NOMO-1 treated with DMSO at 0.1 percent for 48 hours (cell line): ENCODE data around the gene PYGB.

Experiments
- DNase-seq: peaks from one replicate; lab custom pipeline; 2025; ENCODE audit not compliant: unreplicated experiment; lab: John Stamatoyannopoulos, UW

The PYGB gene

GRCh38 chr20:25293910-25294458, 46.1 kb downstream of the PYGB start:
- DNase-seq, result no peak

DNA sequence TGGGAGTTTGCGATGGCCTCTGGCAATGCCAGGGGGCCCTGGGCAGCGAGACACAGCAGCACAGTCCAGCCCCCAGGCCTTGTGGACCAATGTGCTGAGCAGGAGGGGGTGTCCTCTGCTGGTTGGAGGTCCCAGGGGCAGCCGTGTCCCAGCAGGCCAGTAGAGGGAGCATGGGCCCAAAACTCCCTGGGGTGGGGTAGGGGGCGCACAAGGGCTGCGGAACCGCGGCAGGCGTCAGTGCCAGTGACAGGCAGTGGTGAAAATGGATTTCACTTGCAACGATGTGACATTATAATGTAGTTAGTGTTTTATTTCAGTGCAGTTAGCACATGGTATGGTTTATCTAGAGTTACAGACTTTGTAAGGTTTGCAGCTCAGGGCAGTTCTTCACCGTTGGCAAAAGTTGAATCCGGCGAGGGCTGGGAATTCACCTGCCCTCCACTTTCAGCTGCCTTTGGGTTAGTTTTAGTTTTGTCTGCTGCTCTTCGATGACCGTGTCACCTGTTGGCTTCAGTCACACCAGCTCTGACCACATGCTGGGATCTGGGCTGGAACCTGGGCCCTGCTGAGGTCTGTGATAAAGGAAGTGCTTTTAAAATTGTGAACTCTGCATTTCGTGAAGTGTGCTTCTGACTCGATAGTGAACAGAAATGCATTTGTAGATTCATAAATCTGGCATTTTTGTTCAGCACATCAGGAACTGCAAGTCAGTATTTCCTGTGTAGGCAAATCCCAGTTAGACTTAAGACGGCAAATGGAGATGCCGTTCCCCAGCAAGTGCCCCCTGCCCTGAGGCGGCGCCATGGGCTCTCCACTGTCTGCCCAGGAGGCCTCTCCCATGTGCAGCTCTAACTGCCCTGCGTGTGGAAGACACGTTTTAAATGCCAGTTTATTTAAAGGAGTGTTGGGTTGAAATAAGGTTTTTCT, 46.8 kb downstream of the PYGB start:
- DNase-seq, result peak; percentile 23

- DNase-seq, result no peak
Observed at GRCh38 chr20:25295386-25296093, 47.7 kb downstream of the PYGB start.

GRCh38 chr20:25296094-25297093, 48.5 kb downstream of the PYGB start:
- DNase-seq, result no peak

DNA sequence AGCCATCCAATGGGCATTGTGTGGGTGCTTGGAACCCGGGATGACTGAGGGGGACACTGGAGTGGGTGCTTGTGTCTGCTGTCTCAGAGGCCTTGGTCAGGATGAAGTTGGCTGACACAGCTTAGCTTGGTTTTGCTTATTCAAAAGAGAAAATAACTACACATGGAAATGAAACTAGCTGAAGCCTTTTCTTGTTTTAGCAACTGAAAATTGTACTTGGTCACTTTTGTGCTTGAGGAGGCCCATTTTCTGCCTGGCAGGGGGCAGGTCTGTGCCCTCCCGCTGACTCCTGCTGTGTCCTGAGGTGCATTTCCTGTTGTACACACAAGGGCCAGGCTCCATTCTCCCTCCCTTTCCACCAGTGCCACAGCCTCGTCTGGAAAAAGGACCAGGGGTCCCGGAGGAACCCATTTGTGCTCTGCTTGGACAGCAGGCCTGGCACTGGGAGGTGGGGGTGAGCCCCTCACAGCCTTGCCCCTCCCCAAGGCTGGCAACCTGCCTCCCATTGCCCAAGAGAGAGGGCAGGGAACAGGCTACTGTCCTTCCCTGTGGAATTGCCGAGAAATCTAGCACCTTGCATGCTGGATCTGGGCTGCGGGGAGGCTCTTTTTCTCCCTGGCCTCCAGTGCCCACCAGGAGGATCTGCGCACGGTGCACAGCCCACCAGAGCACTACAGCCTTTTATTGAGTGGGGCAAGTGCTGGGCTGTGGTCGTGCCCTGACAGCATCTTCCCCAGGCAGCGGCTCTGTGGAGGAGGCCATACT, 49.4 kb downstream of the PYGB start:
- DNase-seq, result no peak

- no peak for DNase-seq
Observed at GRCh38 chr20:25299806-25300205, 51.9 kb downstream of the PYGB start.

DNA sequence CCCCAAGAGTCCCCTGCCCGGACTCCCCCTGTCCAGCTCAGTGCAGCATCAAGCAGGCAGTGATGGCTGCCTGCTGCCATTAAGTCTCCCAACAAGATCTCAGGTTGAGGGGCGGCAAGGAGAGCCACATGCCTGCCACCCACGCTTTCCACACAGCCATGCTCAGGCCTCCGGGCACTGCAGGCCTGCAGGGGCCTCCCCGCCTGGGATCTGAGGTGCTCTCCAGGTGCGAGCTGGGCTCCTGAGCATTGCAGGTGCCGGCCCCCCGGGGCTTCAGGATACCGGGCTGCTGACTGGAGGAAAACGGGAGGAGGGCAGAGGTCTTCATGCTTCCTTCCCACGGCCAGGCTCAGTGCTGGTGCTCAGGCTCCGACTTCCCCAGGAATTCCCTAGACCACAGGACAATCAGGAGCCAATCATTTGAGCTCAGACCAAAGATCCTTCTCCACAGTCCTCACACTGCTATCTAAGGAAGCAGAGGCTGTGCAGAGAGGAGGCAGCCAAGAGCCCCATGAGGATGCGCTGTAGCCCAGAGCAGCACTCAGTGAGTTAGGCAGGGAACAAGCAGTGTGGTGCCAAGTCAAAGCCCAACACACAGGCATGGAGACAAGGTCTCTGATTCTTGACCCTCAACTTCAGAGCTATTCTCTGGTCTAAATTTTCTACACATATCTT, 52.7 kb downstream of the PYGB start:
- DNase-seq, result no peak

DNA sequence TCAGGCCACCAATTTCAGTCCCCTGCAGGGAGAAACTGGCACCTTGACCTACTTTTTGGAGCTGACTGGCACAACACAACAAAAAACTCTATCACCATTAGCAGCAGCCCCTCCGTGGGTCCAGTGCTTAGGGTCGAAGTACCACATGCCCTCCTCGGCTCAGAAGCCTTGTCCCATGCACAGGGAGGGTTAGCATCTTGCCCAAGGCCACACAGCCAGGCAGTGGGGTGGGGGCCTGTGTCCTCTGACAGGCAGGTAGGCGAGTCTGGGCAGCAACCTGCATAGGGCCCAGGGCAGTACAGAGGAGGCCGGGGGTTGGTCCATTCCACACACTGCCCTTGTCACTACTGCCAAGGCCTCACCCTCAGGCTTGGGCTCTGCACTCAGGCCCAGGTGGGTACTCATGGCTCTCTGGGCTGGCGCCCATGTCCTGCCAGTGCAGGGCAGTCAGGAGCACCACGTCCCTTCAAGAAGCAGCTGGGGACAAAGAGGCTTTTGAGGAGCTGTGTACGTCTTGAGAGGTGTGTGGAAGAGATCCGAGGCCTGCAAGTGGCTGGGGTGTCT, 53.6 kb downstream of the PYGB start:
- DNase-seq, result no peak

- DNase-seq, result no peak
Observed at GRCh38 chr20:25302596-25302995, 54.7 kb downstream of the PYGB start.

GRCh38 chr20:25303292-25304024, 55.6 kb downstream of the PYGB start:
- DNase-seq, result no peak

GRCh38 chr20:25304025-25304549, 56.2 kb downstream of the PYGB start:
- DNase-seq, result no peak

GRCh38 chr20:25306991-25307903, 59.4 kb downstream of the PYGB start:
- DNase-seq, result no peak

- no peak for DNase-seq
Observed at GRCh38 chr20:25308083-25308491, 60.2 kb downstream of the PYGB start.

- no peak for DNase-seq
Observed at GRCh38 chr20:25308671-25309394, 60.9 kb downstream of the PYGB start.

GRCh38 chr20:25309395-25310267, 61.7 kb downstream of the PYGB start:
- DNase-seq, result no peak
